Liver (tissue), 3 donors: ENCODE results near the gene DNAI2.

ENCODE experiments used
- CTCF ChIP-seq: fragments of 150-350 bp; IDR thresholded peaks from 2 replicates; pipeline ENCODE4 v1.5.1; 2017; ENCODE audit warnings: improper control_type of control experiment, low read depth, low read length; ENCODE audit not compliant: missing input control
- EGR1 ChIP-seq, 2 donors: IDR thresholded peaks; 2 replicates each; pipeline ENCODE4 v1.6.1; 2016 to 2018; ENCODE audit warnings: antibody characterized with exemption in 2 of 2, low read depth in 2 of 2
- RAD21 ChIP-seq, 2 donors: IDR thresholded peaks; 2 replicates each; pipeline ENCODE4 v1.6.1; 2016; ENCODE audit warnings: antibody characterized with exemption in 2 of 2, mild to moderate bottlenecking in 2 of 2
- REST ChIP-seq: IDR thresholded peaks from 2 replicates; pipeline ENCODE4 v1.6.1; 2016; ENCODE audit warnings: antibody characterized with exemption, mild to moderate bottlenecking
- RXRA ChIP-seq, 2 donors: IDR thresholded peaks; 2 replicates each; pipeline ENCODE4 v1.6.1; 2017 to 2018; ENCODE audit warnings: antibody characterized with exemption in 2 of 2, mild to moderate bottlenecking in 1 of 2
- SP1 ChIP-seq: IDR thresholded peaks from 2 replicates; pipeline ENCODE4 v1.6.1; 2018; ENCODE audit warnings: antibody characterized with exemption, mild to moderate bottlenecking
- TAF1 ChIP-seq: conservative IDR thresholded peaks from 2 replicates; pipeline ENCODE4 v1.6.1; 2016; ENCODE audit warnings: antibody characterized with exemption, mild to moderate bottlenecking
- ZBTB33 ChIP-seq: IDR thresholded peaks from 2 replicates; pipeline ENCODE4 v1.6.1; 2016; ENCODE audit warnings: antibody characterized with exemption
- TF ChIP-seq, protein P1 (sequence below): IDR thresholded peaks from 2 replicates; pipeline ENCODE4 v1.6.1; 2016; ENCODE audit warnings: antibody characterized with exemption
- donor health status: healthy.
- donor health status: healthy.

DNA sequence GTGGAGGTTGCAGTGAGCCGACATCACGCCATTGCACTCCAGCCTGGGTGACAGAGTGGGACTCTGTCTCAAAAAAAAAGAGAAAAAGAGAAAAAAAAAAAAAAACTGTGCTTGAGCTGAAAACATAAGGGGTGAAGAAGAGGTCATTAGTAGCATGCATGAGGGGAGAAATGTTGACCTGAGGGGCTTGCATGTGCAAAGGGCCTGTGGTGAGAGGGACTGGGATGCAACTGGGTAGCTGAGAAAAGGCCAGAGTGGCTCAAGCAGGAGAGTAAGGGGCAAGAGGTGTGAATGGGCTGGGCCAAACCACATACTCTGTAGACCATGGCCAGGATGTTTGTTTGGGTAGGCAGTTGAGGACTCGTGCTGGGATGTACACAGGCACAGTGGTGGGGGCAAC, 55.3 kb downstream of the DNAI2 start:
- no peak for TF ChIP-seq SP1
- no peak for TF ChIP-seq CTCF
- TF ChIP-seq REST, result no peak
- no peak for TF ChIP-seq RXRA (IDR thresholded peaks at IDR 0.05)
- no peak for TF ChIP-seq RAD21 (IDR thresholded peaks at IDR 0.05)
- no peak for TF ChIP-seq EGR1 (IDR thresholded peaks at IDR 0.05; ENCODE audit: low read depth in 2 of 2)
- TF ChIP-seq ZBTB33, result no peak
- TF ChIP-seq TAF1, result no peak
- TF ChIP-seq, protein P1, sequence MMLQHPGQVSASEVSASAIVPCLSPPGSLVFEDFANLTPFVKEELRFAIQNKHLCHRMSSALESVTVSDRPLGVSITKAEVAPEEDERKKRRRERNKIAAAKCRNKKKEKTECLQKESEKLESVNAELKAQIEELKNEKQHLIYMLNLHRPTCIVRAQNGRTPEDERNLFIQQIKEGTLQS, result no peak
